Measurements from ENCODE around the gene DCDC2C.
A peak's percentile ranks its signal among the peaks of the same experiment; 100 is the strongest.

DNA sequence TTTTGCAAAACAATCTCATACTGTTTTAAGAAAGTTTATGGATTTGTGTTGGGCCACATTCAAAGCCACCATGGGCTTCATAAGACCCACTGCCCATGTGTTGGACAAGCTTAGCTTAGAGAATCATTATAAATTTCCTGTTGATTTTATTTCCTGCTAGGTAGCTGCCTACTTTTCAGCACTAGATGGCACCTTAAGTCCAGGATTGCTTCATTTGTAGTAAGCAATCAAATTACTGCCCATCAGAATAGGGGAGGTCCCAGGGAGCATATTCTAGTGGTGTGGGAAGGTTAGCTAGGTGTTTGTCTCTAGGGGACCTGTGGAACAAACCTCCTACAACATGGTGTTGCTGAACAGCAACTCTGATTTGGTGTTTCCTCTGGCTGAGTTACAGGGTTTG, 11.0 kb upstream of the DCDC2C start:
- no peak for TF ChIP-seq EP300 (IDR thresholded peaks at IDR 0.05; ENCODE audit: borderline replicate concordance in 1 of 2, low read depth in 1 of 2, low read length in 1 of 2)
- TF ChIP-seq, protein P1, sequence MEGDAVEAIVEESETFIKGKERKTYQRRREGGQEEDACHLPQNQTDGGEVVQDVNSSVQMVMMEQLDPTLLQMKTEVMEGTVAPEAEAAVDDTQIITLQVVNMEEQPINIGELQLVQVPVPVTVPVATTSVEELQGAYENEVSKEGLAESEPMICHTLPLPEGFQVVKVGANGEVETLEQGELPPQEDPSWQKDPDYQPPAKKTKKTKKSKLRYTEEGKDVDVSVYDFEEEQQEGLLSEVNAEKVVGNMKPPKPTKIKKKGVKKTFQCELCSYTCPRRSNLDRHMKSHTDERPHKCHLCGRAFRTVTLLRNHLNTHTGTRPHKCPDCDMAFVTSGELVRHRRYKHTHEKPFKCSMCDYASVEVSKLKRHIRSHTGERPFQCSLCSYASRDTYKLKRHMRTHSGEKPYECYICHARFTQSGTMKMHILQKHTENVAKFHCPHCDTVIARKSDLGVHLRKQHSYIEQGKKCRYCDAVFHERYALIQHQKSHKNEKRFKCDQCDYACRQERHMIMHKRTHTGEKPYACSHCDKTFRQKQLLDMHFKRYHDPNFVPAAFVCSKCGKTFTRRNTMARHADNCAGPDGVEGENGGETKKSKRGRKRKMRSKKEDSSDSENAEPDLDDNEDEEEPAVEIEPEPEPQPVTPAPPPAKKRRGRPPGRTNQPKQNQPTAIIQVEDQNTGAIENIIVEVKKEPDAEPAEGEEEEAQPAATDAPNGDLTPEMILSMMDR (IDR thresholded peaks at IDR 0.05), result peak; percentile 45
- no peak for TF ChIP-seq USF2 (IDR thresholded peaks at IDR 0.05; ENCODE audit: borderline replicate concordance, low read depth, low read length)
- no peak for TF ChIP-seq TAF1 (IDR thresholded peaks at IDR 0.05; ENCODE audit: borderline replicate concordance, low read depth, low read length)
- TF ChIP-seq SMC3 (IDR thresholded peaks at IDR 0.05; ENCODE audit: low read depth, low read length), result peak; percentile 20; the same call in 1 of the 2 replicates
- no peak for TF ChIP-seq USF1 (IDR thresholded peaks at IDR 0.05; ENCODE audit: borderline replicate concordance, low read depth)
- TF ChIP-seq TEAD4 (IDR thresholded peaks at IDR 0.05; ENCODE audit: borderline replicate concordance, insufficient read depth), result no peak
- TF ChIP-seq, protein P2, sequence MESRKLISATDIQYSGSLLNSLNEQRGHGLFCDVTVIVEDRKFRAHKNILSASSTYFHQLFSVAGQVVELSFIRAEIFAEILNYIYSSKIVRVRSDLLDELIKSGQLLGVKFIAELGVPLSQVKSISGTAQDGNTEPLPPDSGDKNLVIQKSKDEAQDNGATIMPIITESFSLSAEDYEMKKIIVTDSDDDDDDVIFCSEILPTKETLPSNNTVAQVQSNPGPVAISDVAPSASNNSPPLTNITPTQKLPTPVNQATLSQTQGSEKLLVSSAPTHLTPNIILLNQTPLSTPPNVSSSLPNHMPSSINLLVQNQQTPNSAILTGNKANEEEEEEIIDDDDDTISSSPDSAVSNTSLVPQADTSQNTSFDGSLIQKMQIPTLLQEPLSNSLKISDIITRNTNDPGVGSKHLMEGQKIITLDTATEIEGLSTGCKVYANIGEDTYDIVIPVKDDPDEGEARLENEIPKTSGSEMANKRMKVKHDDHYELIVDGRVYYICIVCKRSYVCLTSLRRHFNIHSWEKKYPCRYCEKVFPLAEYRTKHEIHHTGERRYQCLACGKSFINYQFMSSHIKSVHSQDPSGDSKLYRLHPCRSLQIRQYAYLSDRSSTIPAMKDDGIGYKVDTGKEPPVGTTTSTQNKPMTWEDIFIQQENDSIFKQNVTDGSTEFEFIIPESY (IDR thresholded peaks at IDR 0.05; ENCODE audit: borderline replicate concordance, low read depth), result no peak
- no peak for TF ChIP-seq RFX5 (IDR thresholded peaks at IDR 0.05; ENCODE audit: low read length)
- no peak for TF ChIP-seq MAX (IDR thresholded peaks at IDR 0.05; ENCODE audit: low read depth)
- TF ChIP-seq FOSL2 (IDR thresholded peaks at IDR 0.05; ENCODE audit: borderline replicate concordance, low read depth), result no peak
- no peak for TF ChIP-seq TCF12 (IDR thresholded peaks at IDR 0.05)
- no peak for TF ChIP-seq FOXM1 (IDR thresholded peaks at IDR 0.05; ENCODE audit: low read depth)
